GM12801 (cell line): Measurements from ENCODE around the gene TBL1X.

ENCODE experiments used
- TF ChIP-seq, protein P1 (sequence below): IDR thresholded peaks from one replicate; pipeline ENCODE4 v1.5.1; 2011; ENCODE audit warnings: control low read depth; ENCODE audit not compliant: insufficient read length; ENCODE audit errors: extremely low read depth

TBL1X gene

DNA sequence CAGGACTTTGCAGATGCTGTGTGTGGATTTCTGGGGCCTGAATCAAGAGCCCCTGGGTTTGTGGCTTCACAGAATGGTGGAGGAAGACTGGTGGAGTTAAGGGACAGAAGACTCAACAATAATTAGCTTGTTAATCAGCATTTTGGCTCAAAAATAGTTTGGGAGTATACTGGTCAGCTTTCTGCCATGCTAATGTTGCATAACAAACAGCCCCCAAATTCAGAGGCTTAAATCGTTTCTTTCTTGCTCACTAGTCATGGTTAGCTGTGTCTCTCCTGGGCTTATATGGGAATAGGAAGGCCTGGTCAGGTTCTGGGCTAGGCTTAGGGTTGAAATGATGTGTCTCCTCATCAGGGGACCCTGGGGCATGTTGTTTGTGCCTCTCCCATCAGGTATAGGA, 24.4 kb downstream of the TBL1X start:
- TF ChIP-seq, protein P1, sequence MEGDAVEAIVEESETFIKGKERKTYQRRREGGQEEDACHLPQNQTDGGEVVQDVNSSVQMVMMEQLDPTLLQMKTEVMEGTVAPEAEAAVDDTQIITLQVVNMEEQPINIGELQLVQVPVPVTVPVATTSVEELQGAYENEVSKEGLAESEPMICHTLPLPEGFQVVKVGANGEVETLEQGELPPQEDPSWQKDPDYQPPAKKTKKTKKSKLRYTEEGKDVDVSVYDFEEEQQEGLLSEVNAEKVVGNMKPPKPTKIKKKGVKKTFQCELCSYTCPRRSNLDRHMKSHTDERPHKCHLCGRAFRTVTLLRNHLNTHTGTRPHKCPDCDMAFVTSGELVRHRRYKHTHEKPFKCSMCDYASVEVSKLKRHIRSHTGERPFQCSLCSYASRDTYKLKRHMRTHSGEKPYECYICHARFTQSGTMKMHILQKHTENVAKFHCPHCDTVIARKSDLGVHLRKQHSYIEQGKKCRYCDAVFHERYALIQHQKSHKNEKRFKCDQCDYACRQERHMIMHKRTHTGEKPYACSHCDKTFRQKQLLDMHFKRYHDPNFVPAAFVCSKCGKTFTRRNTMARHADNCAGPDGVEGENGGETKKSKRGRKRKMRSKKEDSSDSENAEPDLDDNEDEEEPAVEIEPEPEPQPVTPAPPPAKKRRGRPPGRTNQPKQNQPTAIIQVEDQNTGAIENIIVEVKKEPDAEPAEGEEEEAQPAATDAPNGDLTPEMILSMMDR, result no peak

DNA sequence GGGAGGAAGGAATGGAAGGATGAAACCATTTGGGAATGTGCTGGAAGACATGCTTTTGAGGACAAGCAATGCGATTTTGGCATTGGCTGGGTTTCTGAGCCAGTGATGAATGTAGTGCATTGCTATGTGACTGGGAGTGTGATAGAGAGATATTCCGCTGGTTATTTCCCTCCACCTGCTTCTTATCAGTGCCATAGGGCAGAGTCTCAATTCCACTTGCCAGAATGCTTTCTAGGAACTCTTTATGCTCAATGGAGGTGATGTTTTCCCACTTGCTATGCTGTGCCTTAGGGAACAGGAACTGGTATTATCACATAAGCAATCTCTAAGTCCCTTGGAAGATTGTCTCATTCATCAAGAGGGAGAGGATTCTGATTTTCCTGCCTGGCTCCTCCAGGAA, 28.0 kb downstream of the TBL1X start:
- TF ChIP-seq, protein P1, result no peak

DNA sequence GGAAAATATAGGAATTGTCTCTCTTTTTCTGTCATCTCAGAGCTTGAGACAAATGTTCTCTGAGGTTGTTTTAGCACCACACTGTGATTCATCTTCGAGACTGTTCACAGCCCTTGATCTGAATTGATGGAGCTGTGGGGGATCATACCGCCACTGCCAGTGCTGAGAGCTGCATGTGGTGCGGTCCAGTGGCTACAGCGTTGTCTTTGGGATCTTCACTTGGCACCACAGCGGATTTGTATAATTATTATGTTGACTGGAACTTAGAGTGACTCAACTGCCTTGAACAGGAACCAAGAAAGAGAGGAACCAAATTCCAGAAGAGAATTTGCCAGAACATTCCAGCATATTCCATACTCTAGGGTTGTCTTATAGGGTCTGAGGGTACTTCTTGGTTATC, 29.1 kb downstream of the TBL1X start:
- TF ChIP-seq, protein P1, result no peak

DNA sequence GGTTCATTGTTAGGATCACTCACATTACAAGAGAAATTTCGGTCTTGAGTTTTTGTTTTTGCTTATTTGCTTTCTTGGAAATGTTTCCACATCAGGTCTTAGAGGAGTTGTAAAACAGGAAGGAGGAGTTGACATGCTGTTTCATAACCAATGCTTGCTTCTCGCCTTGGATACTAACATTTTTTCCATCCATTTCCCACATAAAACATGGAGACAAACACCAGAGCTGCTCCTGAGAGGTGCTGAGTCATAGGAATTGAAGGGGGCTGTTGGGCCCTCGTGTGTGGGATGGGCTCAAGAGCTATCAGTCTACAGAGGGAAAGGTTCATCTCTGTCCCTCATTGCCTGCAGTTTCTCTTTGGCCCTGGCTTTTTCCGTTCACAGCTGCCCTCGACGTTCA, 29.9 kb downstream of the TBL1X start:
- TF ChIP-seq, protein P1, result no peak

DNA sequence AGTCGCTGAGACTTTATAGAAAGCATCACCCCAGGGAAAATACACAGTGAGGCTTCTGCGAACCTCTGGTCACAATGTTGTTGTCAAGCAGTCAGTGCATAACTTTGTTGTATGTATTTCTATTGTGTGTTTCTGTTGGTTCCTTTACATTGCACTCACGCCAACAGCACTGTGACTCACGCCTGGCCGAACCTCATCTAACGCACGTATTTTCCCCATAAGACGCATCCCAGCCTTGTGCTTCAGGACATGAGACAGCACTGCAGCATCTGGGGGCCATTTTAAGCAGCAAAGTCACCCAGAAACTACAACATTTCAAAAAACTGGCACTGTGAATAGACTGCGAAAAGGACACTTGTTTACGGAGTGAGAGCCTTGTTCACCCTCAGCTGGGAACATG, 30.6 kb downstream of the TBL1X start:
- TF ChIP-seq, protein P1, result no peak

DNA sequence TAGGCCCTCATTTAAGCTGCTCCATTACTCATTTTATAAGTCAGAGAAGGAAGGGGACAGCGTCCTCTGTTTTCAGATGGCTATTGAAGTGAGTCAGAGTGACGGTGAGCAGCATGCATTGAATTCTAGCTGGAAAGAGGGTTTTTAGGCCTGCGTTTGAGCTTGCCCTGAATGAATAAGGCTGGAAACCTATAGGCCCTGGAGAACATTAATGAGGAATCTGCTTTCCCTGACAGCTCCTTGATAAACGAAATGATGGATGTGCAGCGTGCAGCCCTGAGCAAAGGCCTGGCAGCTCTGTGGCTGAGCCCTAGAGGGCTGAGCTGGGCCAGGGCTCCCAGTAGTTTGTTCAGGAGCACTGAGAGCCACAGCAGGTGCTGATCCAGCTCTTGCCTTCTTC, 33.4 kb downstream of the TBL1X start:
- TF ChIP-seq, protein P1, result no peak

DNA sequence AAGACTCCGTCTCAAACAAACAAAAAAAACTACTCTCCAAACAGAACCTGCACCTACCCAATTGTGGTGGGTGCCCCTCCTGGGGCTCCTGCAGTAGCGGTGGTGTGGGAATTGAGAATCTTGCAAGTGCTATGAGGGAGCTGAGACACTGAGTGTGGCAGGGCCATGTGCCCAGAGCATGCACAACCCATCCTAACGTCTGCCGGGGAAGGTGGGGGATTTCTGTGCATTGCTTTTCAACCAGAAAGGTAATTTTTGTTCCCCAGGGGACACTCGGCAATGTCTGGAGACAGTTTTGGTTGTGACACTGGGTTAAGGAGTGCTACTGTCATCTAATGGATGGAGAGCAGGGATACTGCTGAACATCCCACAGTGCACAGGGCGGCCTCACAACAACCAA, 35.7 kb downstream of the TBL1X start:
- TF ChIP-seq, protein P1, result no peak

DNA sequence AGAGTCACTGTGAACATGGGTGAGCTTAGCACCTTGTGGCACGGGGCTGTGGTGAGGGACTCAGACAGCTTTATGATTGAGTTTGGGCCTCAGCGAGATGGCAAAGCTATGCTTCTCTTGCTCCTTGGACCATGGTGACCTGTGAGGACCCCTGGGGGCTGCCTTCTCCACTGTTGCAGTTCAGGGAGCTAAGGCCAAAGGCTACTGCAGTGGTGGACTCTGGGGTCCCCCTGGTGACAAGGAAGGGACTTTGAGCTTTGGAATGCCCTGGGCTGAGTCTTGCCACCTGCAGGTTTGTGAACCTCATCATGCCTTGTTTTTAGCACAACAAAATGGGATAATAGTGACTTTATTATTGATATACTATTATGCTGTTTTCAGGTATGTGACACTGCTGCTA, 36.5 kb downstream of the TBL1X start:
- TF ChIP-seq, protein P1, result no peak
